Progenitor cell of endocrine pancreas (in vitro differentiated cells): ENCODE data around the gene NEK7. TPM values are rescaled to one million over a fixed set of nuclear protein-coding genes. Genes with fewer than 3 reads are reported as not detected.

ENCODE experiments used
- DNase-seq: peaks from one replicate; pipeline ENCODE4 v3.0.0; 2021; ENCODE audit warnings: low spot score; ENCODE audit not compliant: unreplicated experiment
- H3K27ac Mint-ChIP-seq: 2 replicates; pipeline ENCODE4 v1.8.0; 2021; ENCODE audit warnings: mild to moderate bottlenecking, moderate library complexity, mixed read lengths
- H3K27me3 Mint-ChIP-seq: 2 replicates; pipeline ENCODE4 v1.8.0; 2021; ENCODE audit warnings: mixed read lengths
- H3K36me3 Mint-ChIP-seq: 2 replicates; pipeline ENCODE4 v1.8.0; 2022; ENCODE audit warnings: mixed read lengths; ENCODE audit not compliant: insufficient read depth
- H3K4me1 Mint-ChIP-seq: 2 replicates; pipeline ENCODE4 v1.8.0; 2021; ENCODE audit warnings: low read depth, mixed read lengths
- H3K4me3 Mint-ChIP-seq: 2 replicates; pipeline ENCODE4 v1.8.0; 2021; ENCODE audit warnings: low read depth, mild to moderate bottlenecking, moderate library complexity, mixed read lengths
- H3K9me3 Mint-ChIP-seq: 2 replicates; pipeline ENCODE4 v1.8.0; 2021; ENCODE audit warnings: low read depth, mixed read lengths
- CTCF ChIP-seq: fragments of 200-600 bp; sonication (generic); IDR thresholded peaks from one replicate; pipeline ENCODE4 v1.5.0; 2021; ENCODE audit warnings: antibody characterized with exemption, mild to moderate bottlenecking; ENCODE audit not compliant: unreplicated experiment
- total RNA-seq: library from RNA; stranded (reverse); gene quantifications from 2 replicates; pipeline ENCODE4 v1.2.1, GENCODE V29; 2021

Gene NEK7
- total RNA-seq, 1 donor from 2014 or later, result 25.9 TPM

GRCh38 chr1:198165927-198166647, 9.3 kb downstream of the NEK7 start:
- H3K4me3 Mint-ChIP-seq, result peak overlapping the region; percentile 3
- H3K9me3 Mint-ChIP-seq, result no peaks in the 10 kb centered on the region
- TF ChIP-seq CTCF, result no peak
- no peak for DNase-seq
- peak overlapping the region; percentile 56 for H3K27ac Mint-ChIP-seq
- no peaks in the 10 kb centered on the region for H3K27me3 Mint-ChIP-seq
- H3K36me3 Mint-ChIP-seq, result no peaks in the 10 kb centered on the region
- H3K4me1 Mint-ChIP-seq, result peaks cover 47% of the 10 kb centered on the region

- Mint-ChIP-seq H3K27ac (no peak overlapping the region), H3K9me3 (no peaks in the 10 kb centered on the region)
Measured at GRCh38 chr1:198166900-198167299, 10.1 kb downstream of the NEK7 start.

GRCh38 chr1:198167436-198167934, 10.7 kb downstream of the NEK7 start:
- DNase-seq, result no peak
- H3K4me1 Mint-ChIP-seq, result peaks cover 41% of the 10 kb centered on the region
- no peak overlapping the region for H3K27ac Mint-ChIP-seq
- no peaks in the 10 kb centered on the region for H3K27me3 Mint-ChIP-seq
- H3K36me3 Mint-ChIP-seq, result no peaks in the 10 kb centered on the region
- no peaks in the 10 kb centered on the region for H3K9me3 Mint-ChIP-seq
- no peak overlapping the region for H3K4me3 Mint-ChIP-seq
- TF ChIP-seq CTCF, result no peak

More at GRCh38 chr1:198166900-198167299, 10.1 kb downstream of the NEK7 start:
- Mint-ChIP-seq H3K4me1 (peaks cover 45% of the 10 kb centered on the region), H3K4me3 (no peak overlapping the region), H3K27me3 (no peaks in the 10 kb centered on the region), H3K36me3 (no peaks in the 10 kb centered on the region)
- no peak for TF ChIP-seq CTCF
- DNase-seq, result no peak

GRCh38 chr1:198168227-198168626, 11.4 kb downstream of the NEK7 start:
- Mint-ChIP-seq H3K9me3 (no peaks in the 10 kb centered on the region), H3K27ac (no peak overlapping the region), H3K27me3 (no peaks in the 10 kb centered on the region), H3K36me3 (no peaks in the 10 kb centered on the region), H3K4me3 (no peak overlapping the region), H3K4me1 (peaks cover 38% of the 10 kb centered on the region)
- no peak for DNase-seq
- TF ChIP-seq CTCF, result no peak

GRCh38 chr1:198169672-198170071, 12.9 kb downstream of the NEK7 start:
- no peak overlapping the region for H3K4me3 Mint-ChIP-seq
- no peaks in the 10 kb centered on the region for H3K9me3 Mint-ChIP-seq
- no peak for TF ChIP-seq CTCF
- peaks cover 38% of the 10 kb centered on the region for H3K4me1 Mint-ChIP-seq
- no peaks in the 10 kb centered on the region for H3K36me3 Mint-ChIP-seq
- DNase-seq, result no peak
- no peak overlapping the region for H3K27ac Mint-ChIP-seq
- no peaks in the 10 kb centered on the region for H3K27me3 Mint-ChIP-seq
